Dermis microvascular lymphatic vessel endothelial cell (primary cell): Measurements from ENCODE around the gene TTC3. TPM values are rescaled to one million over a fixed set of nuclear protein-coding genes. Genes with fewer than 3 reads are reported as not detected.

ENCODE experiments used
- DNase-seq, 2 donors: peaks; one replicate each; pipeline versions ENCODE4 v3.0.0 to v3.0.0-alpha.2; 2010; ENCODE audit warnings: low read depth in 2 of 2
- total RNA-seq: library from RNA; depleted of rRNA; stranded (reverse); fragments of >200 nt; gene quantifications from 2 replicates; pipeline ENCODE4 v1.2.1, GENCODE V29; 2014

TTC3 gene
- total RNA-seq, 1 donor from 2014 or later, result 87.8 TPM

DNA sequence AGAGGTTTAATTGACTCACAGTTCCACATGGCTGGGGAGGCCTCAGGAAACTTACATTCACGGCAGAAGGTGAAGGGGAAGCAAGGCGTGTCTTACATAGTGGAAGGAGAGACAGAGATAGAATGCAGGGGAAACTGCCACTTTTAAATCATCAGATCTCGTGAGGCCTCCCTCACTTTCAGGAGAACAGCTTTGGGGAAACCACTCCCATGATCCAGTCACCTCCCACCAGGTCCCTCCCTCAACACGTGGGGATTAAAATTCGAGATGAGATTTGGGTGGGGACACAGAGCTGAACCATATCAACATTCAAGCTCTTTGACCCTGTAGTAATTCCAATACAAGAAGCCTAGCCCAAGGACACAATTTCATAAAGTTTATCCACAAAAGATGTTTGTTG, 13.9 kb upstream of the TTC3 start:
- DNase-seq, result no peak

DNA sequence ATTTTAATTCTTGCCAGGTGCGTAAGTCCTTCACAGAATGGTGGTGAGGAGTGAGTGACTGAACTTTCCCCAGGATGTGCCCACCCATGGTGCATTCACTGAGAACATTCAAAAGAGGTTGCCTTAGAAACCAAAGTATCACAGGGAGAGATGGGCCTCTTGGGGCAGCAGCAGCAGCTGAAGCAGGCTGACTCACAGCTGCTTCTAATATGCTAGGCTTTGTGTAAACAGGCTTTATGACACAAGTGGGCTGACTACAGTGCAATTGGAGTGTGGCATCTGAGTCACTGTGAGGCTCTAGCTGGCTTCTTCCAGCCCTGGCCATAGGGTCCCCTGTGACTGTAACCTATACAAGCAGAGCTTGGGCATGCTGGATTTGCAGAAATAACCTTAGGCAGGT, 12.8 kb upstream of the TTC3 start:
- peak in 1 of 2 donors; percentile 84 for DNase-seq

DNA sequence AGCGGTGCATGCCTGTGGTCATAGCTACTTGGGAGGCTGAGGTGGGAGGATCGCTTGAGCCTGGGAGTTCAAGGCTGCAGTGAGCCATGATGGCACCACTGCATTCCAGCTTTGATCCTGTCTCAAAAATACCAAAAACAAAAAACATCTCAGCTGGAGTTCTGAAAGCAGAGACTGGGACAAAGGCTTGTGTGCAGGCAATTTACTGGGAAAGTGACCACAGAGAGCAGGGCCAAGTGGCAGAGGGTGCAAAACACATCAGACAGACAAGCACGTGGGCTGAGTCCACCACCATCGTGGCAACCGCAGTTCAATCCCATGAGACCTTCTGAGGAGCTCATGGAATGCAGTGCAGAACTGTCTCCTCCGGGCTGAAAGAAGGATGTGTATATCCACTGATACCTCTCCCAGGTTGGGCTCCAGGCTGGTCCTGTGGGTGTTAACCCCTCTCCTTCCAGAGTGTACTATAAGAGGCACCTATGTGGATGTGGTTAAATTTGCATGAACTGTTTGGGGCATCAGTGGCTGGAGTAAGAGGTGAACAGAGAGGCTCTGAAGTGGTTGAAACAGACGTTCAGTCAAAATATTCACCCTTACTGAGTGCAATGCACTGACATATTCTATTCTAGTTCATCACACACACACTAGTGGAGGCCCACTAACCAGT, 11.0 kb upstream of the TTC3 start:
- DNase-seq, result no peak

DNA sequence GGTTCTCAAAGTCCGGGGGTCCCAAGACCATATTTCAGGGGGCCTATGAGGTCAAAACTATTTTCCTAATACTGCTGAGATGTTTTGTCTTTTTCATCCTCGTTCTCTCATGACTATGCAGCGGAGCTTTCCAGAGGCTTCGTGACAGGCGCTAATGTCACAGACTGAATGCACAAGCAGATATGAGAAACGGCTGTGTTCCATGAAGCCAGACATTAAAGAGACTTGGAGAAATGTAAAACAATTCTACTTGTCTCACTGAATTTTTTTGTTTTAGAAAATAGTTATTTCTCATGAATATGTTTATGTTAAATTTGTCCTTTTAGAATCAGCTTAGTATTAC, 10.5 kb upstream of the TTC3 start:
- no peak for DNase-seq

DNA sequence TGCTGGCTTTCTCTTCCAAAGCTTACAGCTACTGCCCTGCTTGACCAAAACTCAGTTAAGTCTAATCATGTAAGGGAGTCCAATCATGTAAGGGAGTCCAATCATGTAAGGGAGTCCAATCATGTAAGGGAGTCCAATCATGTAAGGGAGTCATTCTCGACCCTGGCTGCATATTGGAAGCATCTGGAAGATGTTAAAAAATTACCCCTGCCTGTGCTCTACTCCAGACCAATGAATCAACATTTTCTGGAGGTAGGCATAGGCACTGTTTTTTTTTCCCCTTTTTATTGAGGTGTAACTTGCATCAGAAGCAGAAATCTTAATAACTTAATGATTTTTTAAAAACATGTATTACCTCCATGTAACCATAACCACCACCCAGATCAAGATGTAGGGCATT, 9.6 kb upstream of the TTC3 start:
- DNase-seq, result no peak

DNA sequence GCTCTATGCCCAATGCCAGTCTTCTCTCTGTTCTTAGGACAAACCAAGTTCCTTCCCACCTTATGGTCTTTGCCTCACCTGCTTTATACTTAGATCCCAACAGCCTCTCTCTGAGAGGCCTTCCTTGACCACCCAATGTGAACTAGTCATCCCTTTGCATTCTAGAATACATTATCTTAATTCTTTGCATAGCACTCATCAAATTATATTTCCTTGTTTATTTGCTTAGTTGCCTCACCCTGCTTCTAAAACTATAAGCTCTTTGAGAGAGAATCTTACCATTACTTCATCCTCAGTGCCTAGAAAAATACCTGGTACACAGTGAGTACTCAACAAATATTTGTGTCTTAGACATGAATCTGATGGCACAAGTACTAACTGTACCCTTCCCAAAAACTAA, 8.2 kb upstream of the TTC3 start:
- no peak for DNase-seq

DNA sequence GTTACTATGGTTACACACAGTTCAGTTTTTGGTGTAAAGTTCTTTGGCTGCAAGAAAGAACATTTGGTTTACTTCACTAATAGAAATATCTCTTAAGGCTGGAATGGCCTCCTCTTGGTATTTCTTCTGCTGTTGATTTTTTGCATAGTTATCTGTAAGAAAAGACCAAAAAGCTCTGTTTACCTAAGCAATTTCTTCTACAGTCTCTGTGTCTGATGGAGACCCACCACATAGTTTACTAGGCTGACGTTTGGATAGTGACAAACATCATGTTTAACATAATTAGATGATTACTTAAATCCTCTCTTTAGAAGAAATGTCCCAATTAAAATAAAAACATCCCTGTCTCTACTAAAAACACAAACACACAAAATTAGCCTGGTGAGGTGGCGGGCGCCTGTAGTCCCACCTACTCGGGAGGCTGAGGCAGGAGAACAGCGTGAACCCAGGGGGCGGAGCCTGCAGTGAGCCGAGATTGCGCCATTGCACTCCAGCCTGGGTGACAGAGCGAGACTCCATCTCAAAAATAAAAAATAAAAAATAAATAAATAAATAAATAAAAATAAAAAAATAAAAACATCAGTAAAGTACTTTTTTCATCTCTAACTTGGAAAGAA, 7.4 kb upstream of the TTC3 start:
- DNase-seq, result no peak

DNA sequence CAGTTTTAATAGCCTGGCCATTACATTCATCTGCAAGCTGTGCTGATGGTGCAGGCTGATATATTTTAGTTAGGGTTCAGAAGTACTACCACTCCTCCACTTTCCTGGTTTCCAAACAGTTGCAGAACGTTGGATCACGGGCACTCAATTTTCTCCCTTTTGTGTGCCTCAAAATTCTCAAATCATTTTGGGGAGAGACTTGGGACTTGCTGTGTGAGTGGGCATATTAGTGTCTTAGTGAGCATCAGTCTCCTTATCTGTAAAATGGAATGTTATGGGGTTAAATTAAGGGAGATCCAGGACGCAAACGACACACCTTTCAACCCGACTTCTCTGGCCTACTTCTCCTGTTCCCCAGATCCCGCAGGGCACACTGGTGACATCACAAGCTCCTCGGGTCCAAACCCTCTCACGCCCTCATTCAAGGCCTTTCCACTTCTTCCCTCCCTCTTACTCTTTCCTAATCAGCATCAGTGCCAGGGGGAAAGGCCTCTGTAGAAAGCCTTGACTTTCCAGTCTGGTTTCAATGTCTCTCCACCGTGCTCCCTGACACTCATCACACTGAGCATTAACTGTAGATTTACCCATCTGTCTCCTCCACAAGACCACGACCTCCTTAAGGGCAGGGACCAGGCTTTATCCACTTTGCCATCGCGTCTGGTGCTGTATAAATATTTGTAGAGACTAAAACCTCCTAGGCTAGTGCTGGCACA, 1.3 kb upstream of the TTC3 start:
- DNase-seq, result peak in 1 of 2 donors; percentile 30

DNA sequence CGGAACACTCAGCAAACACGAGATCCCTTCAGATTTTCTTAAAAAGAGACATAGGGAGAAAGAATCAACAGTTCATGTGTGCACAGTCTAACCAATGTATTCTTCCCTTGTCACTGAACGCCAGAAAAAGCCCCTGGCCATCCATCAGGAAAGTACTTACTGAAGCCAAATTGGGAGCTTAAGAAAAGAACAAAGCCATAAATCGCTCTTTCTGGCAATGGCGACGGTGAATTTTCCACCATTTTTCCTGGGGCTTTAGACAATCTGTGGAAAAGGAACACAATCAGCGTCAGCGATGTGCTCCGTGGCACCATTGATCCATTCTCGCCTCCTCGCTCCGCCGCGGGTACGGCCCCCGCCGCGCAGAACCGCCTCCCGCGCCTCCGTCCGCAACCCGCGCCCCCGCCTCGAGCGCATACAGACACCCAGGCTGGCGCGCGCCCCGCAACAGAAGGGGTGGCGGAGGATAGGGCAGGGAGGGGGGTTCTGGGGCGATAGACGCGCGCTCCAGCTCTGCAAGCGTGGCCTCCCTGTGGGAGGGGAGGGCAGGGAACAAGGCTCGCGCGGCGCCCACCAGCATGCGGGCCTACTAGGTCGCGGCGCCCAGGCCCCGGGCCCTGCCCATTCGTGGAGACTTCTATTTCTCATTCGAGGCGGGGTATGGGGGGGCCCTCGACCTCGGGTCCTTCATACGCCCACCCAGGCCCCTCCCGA, 623 bp upstream of the TTC3 start:
- peak in 1 of 2 donors; percentile 64 for DNase-seq

DNA sequence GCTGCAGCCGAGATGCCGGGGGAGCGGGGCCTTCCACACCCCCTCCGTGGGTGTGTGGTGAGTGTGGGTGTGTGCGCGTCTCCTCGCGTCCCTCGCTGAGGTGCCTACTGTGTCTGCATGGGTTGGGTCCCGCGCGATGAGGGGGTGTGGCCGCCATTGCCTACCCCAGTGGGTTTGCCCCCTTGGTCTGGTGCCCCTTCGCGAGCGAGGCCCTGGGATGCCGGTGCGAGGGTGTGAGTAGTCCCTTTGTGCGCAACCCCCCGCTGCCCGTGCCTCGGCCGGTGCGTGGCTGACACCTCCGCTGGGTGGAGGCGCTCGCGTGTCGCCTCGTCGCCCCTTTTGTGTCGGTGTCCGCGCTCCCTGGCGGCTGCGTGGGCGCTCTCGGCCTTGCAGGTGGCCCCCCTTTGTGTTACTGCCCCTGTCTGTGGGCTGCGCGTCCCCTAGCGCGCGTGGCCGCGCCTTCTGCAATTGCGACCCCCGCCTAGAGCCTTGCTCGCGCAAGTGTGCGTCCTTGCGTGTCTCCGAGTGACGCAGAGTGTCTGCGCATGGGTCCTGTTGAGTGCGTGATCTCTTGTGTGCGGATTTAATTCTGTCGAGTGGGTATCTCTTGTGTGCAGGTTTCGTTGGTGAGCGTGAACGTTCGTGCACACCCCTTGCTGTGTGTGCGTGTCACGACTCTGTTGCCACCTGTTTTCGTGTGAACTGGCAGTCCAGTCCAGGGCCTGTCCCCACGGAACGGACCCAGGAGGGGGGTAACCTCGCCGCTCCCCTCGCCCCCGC, 553 bp downstream of the TTC3 start:
- DNase-seq, result peak in 1 of 2 donors; percentile 52

DNA sequence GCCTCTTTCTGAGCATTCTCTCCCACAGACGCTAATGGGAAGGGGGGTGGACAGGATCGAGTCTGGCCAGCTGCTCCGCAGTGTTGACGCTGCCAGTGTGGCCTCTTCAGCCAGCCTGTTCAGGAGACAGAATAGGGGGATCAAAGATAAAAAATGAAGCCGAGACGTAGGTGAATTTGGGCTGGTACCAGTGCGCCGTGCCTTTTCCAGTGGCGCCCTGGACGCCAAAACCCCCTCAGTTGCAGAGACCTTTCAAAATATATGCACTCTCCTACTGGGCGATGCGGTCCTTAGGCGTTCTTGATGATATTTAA, 1.1 kb downstream of the TTC3 start:
- DNase-seq, result peak in 1 of 2 donors; percentile 34

DNA sequence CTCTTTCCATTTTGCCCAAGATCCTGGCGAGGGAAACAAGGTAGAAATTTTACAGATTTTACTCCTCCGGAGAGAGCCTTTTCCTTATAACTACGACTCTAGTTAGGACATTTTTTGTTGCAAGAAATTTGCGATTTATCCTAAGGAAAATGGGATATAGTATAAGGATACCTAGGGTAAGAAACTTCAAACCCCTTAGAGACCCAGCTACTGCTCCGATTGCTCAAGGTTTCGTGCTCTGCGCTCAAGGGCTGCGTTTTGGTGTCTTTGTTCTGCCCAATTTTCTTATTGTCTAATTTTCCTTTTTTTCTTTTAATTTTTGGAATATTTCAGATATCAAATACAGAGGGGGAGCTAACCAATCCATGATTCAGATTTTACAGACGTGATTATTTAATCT, 1.5 kb downstream of the TTC3 start:
- DNase-seq, result no peak

DNA sequence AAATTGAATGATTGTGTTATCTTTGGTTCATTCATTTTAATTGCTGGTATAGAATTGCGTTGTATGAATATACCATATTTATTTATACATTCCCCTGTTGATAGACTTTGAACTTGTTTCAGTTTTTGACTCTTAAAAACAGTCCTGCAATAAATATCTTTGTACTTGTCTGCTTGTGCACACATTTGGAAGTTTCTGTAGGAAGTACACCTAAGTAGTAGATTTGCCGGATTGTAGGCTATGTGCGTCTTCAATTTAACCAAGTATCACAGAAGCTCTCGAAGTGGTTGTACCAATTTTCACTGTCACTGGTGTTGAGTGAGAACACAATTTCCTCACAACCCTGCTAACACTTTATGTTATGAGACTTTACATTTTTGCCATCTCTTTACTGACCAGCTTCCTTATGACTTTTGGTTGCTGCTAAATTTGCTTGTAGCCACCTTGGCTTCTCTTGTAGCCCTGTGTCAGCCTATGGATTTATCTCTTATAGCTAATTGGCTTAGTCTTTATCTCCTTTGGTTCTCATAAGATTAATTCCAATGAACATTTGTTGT, 2.2 kb downstream of the TTC3 start:
- no peak for DNase-seq

DNA sequence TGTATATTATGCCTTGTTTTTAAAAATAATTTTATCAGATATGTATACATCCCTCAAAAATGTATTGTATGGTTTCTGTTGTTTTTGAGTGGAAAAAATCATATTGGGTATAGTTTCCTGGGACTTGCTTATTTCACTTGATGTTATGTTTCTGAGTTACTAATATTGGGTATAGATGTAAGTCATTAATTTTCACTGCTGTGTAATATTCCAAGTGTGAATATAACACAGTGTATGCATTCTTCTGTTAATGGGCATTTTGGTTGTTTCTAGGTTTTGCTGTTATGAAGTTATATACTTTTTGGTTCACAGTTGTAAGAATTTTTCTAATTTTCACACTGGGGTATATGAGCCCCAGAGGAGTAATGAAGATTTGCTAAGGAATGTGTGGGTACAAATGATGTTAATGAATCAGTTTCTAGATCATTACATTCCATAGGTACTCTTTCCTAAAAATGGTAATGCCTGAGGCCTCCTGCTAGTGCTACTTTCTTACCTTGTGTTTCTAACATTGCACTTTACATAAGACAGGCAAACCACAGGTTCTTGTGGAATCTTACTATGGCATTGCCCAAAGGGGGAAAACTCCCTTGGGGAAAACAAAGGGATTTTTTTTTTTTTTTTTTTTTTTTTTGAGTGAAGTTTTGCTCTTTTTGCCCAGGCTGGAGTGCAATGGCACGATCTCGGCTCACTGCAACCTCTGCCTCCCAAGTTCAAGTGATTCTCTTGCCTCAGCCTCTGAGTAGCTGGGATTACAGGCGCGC, 3.2 kb downstream of the TTC3 start:
- DNase-seq, result no peak

DNA sequence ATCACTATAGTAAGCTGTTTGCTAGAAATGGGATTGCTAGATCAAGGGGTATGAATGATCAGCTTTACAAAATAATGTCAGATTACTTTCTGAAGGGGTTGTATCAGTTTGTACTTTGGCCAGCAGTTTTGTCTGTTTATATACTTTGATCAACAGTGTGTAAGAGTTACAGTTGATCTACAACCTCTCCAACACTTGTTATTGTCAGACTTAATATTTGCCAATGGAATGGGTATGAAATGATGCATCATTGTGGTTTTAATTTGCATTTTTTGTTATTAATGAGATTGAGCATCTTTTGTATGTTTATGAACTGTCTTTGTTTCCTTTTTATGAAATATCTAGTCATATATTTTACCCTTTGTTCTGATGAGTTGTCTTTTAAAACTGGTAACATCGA, 4.3 kb downstream of the TTC3 start:
- DNase-seq, result no peak

DNA sequence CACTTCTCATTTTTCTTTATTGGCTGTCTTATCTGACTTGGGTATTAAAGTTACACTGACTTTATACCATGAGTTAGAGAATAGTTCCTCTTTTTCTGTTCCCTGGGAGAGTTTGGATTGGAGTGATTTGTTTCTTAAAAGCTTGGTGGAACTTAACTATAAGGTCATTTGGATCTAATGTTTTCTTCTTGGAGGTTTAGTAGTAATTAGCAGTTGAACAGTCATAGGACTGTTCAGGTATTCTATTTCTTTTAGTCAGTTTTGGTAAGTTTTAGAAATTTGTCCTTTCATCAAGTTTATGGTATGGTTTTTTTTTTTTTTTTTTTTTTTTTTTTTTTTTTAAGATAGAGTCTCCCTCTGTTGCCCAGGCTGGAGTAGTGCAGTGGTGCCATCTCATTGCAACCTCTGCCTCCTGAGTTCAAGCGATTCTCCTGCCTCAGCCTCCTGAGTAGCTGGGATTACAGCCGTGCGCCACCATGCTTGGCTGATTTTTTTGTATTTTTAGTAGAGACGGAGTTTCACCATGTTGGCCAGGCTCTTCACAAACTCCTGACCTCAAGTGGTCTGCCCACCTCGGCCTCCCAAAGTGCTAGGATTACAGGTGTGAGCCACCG, 6.3 kb downstream of the TTC3 start:
- DNase-seq, result peak in 1 of 2 donors; percentile 13

DNA sequence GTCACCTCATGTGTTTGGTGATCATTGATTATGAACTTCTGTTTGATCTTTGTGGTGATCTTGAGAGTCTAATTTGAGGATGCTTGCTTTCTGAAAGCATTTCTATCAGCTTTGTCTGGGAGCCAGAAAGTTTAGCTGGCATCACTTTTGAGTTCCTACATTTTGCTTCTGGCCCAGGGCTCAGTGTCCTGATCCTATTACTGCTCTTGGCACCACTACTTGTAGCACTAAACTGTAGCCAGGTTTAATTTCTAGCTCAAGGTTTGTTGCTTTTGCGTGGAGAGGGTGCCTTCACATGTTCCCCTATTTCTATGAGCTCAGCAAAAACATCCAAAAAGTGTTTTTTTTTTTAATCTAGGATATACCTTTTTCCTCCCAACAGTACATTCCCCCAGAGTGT, 9.3 kb downstream of the TTC3 start:
- DNase-seq, result no peak

DNA sequence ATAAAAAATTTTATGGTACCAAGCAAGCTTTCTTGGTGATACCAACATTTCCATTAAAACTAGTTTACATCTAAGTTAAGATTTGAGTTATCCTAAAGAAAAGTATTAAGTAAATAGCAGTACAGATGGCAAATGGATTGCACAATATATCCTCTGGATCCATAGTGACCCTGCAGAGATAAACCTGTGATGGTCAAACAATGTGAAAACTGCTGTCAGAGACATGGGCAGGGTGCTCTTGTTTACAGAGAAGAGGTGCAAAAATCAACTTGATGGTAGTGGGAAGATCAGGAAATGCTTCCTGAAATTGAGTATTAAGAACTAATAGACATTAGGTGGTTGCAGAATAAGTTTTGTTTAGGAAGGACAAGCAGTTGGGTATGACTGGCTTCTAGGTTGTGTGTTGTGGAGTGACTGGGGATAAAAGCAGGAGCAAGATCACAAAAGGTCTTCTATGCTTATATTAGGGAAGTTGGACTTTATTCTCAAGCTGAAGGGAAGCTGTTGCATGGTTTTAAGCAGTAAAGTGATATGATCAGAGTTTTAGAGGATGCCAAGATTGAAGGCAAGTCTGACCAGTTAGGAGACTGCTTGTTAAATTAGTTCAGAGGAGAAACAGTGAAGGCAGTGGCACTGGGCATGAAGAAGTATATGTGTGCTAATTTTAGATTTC, 9.9 kb downstream of the TTC3 start:
- no peak for DNase-seq

DNA sequence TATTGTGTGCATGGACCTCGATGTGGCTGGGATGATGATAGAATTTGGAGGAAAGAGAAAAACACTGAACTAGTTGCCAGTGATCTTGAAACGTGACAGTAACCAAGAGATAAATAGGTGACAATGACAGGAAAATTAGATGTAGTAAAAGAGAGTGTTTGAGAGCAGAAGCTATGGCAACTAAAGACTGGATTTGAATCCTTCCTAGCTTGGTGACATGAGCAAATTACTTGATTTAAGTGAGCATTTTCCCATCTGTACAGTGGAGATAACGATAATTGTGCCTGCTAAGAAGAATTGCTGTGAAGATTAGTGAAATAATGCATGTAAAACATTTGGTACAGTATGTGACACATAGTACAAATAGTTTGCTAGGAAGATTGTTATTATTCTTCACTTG, 12.7 kb downstream of the TTC3 start:
- no peak for DNase-seq

DNA sequence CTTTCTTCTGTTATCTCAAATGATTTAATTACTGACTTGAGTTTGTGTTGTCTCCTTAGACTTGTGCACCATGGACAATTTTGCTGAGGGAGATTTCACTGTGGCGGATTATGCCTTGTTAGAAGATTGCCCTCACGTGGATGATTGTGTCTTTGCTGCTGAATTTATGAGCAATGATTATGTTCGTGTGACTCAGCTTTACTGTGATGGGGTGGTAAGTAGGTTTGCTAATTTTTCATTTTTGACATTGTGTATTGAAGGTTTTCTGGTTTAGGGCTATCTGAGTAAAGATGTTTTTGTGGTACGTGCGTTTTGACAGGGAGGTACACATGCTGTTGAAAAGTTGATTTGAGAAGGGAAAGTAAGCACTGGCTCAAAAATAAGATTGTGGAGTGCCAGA, 14.1 kb downstream of the TTC3 start:
- peak; percentile 10 to 58 for DNase-seq
